ENCODE measurements around the gene INSL6.

DNA sequence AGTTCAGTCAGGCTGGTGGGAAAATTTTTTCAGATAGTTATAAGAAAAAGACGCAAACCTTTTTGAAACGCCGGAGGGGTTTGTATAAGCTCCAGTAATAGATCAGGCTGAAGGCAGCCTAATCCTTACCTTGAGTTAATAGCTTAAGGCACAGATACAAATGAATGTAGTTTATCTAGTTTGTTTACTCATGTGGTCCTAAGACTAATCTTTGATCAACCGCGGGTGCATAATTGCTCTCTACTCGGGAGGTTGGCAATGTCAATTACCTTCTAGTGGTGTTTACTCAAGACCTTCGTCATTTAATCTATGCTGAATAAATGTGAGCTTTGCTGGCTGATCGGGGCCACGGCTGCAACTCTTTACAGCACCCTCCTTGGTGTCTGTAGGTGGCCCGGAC is 45.1 kb upstream of the INSL6 start:
- TF ChIP-seq, protein P1, sequence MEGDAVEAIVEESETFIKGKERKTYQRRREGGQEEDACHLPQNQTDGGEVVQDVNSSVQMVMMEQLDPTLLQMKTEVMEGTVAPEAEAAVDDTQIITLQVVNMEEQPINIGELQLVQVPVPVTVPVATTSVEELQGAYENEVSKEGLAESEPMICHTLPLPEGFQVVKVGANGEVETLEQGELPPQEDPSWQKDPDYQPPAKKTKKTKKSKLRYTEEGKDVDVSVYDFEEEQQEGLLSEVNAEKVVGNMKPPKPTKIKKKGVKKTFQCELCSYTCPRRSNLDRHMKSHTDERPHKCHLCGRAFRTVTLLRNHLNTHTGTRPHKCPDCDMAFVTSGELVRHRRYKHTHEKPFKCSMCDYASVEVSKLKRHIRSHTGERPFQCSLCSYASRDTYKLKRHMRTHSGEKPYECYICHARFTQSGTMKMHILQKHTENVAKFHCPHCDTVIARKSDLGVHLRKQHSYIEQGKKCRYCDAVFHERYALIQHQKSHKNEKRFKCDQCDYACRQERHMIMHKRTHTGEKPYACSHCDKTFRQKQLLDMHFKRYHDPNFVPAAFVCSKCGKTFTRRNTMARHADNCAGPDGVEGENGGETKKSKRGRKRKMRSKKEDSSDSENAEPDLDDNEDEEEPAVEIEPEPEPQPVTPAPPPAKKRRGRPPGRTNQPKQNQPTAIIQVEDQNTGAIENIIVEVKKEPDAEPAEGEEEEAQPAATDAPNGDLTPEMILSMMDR (IDR thresholded peaks at IDR 0.05; ENCODE audit: low read depth, low read length): no peak
- no peak for TF ChIP-seq EZH2phosphoT487 (IDR thresholded peaks at IDR 0.05; ENCODE audit: low read depth)
